AG09319 (cell line): Measurements from ENCODE around the gene SLC51B.

ENCODE experiments used
- DNase-seq: peaks from one replicate; pipeline ENCODE4 v3.0.0-alpha.2; 2010; ENCODE audit warnings: low read depth; ENCODE audit errors: extremely low read depth
- CTCF ChIP-seq: IDR thresholded peaks from 2 replicates; pipeline ENCODE4 v1.5.1; 2011; ENCODE audit warnings: low read depth, mild to moderate bottlenecking, inconsistent platforms, low read length, moderate library complexity

Gene SLC51B

GRCh38 chr15:65077291-65077980 is 32.2 kb downstream of the SLC51B start:
- no peak for TF ChIP-seq CTCF

GRCh38 chr15:65077981-65078352 is 32.8 kb downstream of the SLC51B start:
- DNase-seq = no peak
- TF ChIP-seq CTCF = peak; percentile 75

More at GRCh38 chr15:65077291-65077980, 32.2 kb downstream of the SLC51B start:
- no peak for DNase-seq

GRCh38 chr15:65079580-65079979 is 34.4 kb downstream of the SLC51B start:
- no peak for TF ChIP-seq CTCF
- DNase-seq = no peak

GRCh38 chr15:65081270-65081669 is 36.1 kb downstream of the SLC51B start:
- no peak for TF ChIP-seq CTCF
- no peak for DNase-seq

GRCh38 chr15:65081758-65082157 is 36.6 kb downstream of the SLC51B start:
- DNase-seq = no peak
- no peak for TF ChIP-seq CTCF

GRCh38 chr15:65082303-65082953 is 37.2 kb downstream of the SLC51B start:
- no peak for TF ChIP-seq CTCF
- DNase-seq = no peak

GRCh38 chr15:65083262-65083701 is 38.1 kb downstream of the SLC51B start:
- no peak for DNase-seq
- peak; percentile 48 for TF ChIP-seq CTCF
